ENCODE data around the gene PRELID3B. TPM values are rescaled to one million over a fixed set of nuclear protein-coding genes. Genes with fewer than 3 reads are reported as not detected.

The PRELID3B gene
- 93.3 and 104 TPM in 2 replicates for total RNA-seq

DNA sequence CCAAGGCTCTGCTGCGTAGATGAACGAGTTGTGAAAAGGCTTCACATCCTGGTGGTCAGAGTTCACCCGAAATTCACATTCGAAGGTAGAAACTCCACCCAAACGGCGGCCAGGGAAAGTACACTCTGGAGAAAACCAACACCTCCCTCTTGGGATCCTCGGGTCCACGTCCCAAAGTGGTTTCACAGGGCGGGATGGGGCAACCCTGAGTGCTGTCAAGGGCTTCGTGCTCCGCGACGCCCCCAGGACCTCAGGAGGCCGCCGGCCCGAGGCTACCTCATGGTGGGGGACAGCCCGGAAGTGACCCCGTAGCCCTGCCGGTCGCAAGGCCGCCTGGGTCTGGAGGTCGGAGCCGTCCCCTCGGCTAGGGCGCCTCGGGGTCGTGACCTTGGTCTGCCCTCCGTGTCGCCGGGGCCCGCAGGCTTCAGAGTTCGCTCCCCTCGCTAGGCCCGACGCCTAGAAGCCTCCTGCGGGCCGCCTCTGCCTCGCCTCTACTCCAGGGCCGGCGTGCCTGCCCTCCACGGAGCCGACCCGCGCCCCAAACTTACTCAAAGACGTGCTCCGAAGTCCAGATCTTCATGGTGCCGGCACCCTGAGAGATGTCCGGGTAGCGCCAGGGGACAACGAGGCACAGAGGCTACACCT lies at the start of gene PRELID3B:
TSS of gene PRELID3B (minus strand) at position 636 of the 645 bp plus-strand sequence. CDS start at position 580, 56 bp downstream.
- DNase-seq (ENCODE audit: low read depth, low spot score), result no peak

DNA sequence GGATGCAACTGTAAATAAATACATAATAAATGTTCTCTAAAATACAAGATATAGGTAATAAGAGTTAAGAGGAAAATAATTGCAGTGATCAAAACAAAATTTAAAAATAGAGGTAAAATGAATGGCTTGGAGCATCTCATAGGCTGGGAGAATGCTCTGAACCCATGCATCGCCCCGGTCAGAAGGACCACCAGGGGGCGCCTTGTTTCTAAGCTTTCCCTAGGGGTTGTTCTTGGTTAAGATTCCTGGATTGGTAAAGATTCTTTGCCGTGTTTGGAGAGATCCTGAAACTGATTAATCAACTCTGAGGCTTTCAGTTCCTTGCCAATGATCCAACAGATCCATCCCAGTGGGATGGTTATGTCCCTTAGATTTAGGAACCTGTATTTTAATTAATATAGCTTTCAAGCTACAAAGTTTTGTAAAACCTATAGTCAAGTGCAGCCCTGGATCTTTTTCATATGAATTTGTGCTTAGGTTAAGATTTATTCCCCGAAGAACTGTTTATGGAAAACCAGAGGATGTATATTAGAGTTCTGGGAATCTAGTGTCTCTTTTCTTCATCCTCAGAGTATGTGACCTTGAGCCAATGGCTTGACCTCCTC lies 45.3 kb upstream of the PRELID3B start:
- peak; percentile 11 for DNase-seq (ENCODE audit: low read depth, low spot score)

DNA sequence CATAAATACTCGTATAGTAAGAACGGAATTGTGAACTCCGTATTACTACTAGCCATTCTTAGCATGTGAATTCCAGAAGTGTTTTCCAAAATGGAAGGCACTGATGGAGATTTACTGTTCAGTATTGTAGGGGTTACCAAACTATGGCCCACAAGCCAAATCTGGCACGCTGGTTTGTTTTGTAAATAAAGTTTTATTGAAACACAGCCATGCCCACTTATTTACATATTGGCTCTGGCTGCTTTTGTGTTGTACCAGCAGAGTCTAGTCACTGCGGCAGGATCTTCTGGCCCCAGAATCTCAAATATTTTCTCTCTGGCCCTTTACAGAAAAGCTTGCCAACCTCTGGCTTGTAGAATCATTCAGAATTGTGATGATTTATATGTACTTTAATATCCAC lies 44.3 kb upstream of the PRELID3B start:
- DNase-seq (ENCODE audit: low read depth, low spot score), result no peak

GRCh38 chr20:59084041-59084850 lies 41.7 kb upstream of the PRELID3B start:
- DNase-seq (ENCODE audit: low read depth, low spot score), result no peak

- DNase-seq (ENCODE audit: low read depth, low spot score), result no peak
Measured at GRCh38 chr20:59082981-59083380, 40.4 kb upstream of the PRELID3B start.

DNA sequence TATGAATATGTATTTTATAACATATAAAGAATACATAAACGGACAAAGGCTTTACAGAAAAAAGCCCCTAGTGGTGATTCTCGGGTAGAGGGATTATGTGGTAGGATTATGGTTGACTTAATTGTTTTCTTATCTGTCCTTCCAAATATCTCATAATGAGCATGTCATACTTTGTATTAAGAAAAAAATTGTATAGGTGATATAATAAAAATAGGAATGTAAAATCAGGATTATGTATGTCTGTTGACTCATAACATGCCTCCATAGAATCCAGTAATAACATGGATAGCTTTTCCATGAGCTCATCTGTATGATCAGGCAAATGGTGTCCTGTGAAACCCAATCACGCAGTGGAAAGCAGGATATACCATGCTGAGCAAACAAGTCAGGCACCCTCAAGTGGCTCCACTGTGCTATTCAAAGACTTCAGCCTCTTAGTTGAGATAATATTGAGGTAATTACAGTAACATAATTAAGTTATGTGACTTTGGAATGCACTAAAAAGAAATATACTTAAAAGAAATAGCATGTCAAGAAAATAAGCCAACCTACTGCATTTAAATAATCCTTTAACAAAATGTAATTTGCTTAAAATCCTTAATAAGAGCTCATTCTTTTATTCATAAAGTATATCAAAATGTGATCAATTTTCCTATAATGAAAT lies 39.6 kb upstream of the PRELID3B start:
- no peak for DNase-seq (ENCODE audit: low read depth, low spot score)

GRCh38 chr20:59081036-59081435 lies 38.5 kb upstream of the PRELID3B start:
- no peak for DNase-seq (ENCODE audit: low read depth, low spot score)

GRCh38 chr20:59078231-59078630 lies 35.6 kb upstream of the PRELID3B start:
- no peak for DNase-seq (ENCODE audit: low read depth, low spot score)

DNA sequence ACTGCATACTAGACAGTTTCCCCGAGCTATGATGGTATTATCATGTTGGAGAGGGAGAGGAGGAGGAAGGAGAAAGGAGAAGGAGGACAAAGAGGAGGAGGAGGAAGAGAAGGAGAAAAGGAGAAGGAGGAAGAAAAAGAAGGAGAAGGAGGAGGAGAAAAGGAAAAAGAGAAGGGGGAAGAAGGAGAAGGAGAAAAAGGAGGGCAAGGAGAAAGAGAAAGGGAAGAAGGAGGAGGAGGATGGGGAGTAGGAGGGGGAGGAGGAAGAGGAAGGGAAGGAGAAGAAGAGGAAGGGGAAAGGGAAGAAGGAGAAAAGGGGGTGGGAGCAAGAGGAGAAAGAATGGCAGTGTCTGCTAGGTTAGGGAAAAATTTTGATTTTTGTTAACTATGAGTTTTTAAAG lies 35.1 kb upstream of the PRELID3B start:
- DNase-seq (ENCODE audit: low read depth, low spot score), result no peak

GRCh38 chr20:59075934-59076508 lies 33.4 kb upstream of the PRELID3B start:
- no peak for DNase-seq (ENCODE audit: low read depth, low spot score)

- DNase-seq (ENCODE audit: low read depth, low spot score), result no peak
Measured at GRCh38 chr20:59074456-59074855, 31.9 kb upstream of the PRELID3B start.

- DNase-seq (ENCODE audit: low read depth, low spot score), result no peak
Measured at GRCh38 chr20:59073582-59073981, 31.0 kb upstream of the PRELID3B start.

- no peak for DNase-seq (ENCODE audit: low read depth, low spot score)
Measured at GRCh38 chr20:59071216-59071615, 28.6 kb upstream of the PRELID3B start.

DNA sequence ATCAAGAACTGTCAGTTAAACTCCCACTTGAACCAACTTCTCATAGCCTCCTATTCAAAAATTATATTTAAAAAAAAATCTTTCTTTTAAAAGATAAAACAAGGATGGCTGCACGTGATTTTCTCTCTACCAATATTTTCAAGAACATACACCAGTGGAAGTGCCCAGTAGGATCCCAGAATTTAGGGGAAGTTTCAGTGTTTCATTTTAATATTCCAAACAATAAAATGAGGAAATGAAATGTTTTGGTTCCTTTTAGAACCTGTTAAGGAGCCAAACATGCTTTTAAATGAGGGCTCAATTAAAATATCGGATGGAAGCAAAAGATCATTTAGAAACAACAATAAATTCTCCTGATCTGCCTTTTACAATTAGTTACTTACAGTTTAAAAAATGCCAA lies 26.4 kb upstream of the PRELID3B start:
- DNase-seq (ENCODE audit: low read depth, low spot score), result no peak

GRCh38 chr20:59068534-59068933 lies 25.9 kb upstream of the PRELID3B start:
- DNase-seq (ENCODE audit: low read depth, low spot score), result no peak

DNA sequence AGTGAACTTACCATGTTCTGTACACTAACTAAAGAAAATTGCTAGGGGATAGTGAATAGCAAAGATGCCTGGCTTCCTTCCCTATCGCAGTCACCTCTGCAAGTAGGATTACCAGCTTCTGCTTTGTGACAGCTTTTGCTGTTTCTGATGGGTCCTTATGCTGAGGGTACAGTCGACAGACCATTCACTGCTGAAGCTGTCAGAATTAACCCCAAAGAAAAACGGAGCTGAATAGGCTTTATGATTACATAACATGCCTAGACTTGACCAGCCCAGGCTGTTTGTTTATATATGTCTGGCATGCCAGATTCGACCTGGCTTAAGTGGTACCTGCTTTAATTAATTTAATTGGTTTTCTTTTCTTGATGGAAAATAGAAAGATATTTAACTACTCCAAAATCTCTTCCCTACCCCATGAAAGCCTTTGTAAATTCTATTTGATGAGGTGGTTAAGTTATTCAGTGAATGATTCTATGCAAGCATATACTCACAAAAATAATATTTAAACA lies 21.7 kb upstream of the PRELID3B start:
- DNase-seq (ENCODE audit: low read depth, low spot score), result no peak

DNA sequence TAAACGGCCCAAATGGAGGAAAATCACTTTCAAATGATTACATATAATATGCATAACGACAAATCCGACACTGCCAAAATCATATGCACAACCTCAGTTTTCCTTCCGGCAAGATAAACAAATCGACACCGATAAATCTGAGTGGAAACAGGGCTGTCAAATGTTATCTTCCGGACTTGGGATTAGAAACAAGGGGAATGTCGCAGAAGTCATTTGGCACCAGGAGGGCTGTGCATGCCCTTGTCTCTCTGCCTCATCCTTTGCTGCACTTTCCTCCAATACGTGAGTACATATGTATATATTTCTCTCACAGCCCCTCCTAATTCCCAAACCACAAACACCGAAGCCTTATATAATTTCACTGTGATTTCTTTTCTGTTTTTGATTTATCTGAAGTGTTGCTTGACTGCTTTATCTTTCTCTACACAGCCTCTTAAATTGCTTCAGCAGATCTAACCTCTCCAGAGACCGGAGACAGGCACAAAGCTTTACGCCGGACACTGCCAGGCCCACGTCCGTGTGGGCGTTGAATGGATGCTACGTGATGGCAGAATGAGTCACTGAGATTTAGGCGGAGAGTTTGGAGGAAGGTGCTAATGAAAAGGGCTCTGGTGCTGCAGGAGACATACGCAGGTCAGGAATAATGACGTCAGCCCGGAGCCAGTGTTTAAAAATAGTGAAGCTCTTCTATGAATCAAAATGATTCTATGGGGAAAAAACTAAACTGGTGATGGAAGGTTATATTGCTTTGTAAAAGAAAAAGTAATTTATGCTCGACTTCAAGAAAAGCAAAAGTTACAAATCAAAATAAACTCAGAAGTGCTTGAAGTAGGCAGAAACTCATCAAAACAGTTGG lies 21.0 kb upstream of the PRELID3B start:
- no peak for DNase-seq (ENCODE audit: low read depth, low spot score)

DNA sequence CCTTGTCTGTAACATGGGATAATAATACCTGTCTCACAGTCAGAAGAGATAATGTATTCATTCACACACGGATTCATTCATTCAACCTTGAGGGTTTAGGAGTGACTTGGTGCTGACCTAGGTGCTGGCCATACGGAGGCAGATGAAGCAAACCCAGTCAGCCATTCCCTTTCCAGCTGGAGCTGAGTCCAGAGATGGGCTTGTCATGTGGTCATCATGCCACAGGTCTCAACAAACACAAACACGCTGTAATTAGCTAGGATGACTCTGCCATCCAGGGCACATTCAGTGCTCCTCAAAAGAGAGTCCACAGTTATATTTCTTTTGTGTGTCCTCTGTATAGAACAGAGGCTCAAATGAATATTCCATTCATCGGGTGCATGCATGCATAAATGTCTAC lies 19.5 kb upstream of the PRELID3B start:
- DNase-seq (ENCODE audit: low read depth, low spot score), result no peak

- DNase-seq (ENCODE audit: low read depth, low spot score), result no peak
Measured at GRCh38 chr20:59055302-59055701, 12.7 kb upstream of the PRELID3B start.

GRCh38 chr20:59051666-59052185 lies 9.1 kb upstream of the PRELID3B start:
- DNase-seq (ENCODE audit: low read depth, low spot score), result no peak

Data from pulmonary artery endothelial cell (primary cell).